Stimulated activated CD8-positive, alpha-beta memory T cell treated with anti-CD3 and anti-CD28 coated beads, Interleukin-4, amount 100 ng/mL, for 48 hours (primary cell): ENCODE results near the gene NAT8.
"Not testable (repeated sequence)": the region's sequence is repeated elsewhere in the genome, so short reads cannot be mapped to it uniquely, and the experiment has no call there.

Source experiments
- DNase-seq: peaks from one replicate; pipeline ENCODE4 v3.0.0-alpha.2; 2020

NAT8 gene

GRCh38 chr2:73642338-73643018, at the start of gene NAT8:
Gene NAT8, minus strand, starts transcription at chr2:73642422. Its CDS starts 794 bp downstream, at chr2:73641628.
- DNase-seq = no peak

- DNase-seq = peak; percentile 50
Observed at GRCh38 chr2:73690372-73691088, 48.3 kb upstream of the NAT8 start.

- not testable (repeated sequence) for DNase-seq
Observed at GRCh38 chr2:73688494-73688893, 46.3 kb upstream of the NAT8 start.

GRCh38 chr2:73685764-73686438, 43.7 kb upstream of the NAT8 start:
- DNase-seq = no peak

GRCh38 chr2:73684905-73685304, 42.7 kb upstream of the NAT8 start:
- DNase-seq = not testable (repeated sequence)

- DNase-seq = peak; percentile 26
Observed at GRCh38 chr2:73684325-73684724, 42.1 kb upstream of the NAT8 start.

- peak; percentile 53 for DNase-seq
Observed at GRCh38 chr2:73679951-73680571, 37.8 kb upstream of the NAT8 start.

GRCh38 chr2:73679237-73679636, 37.0 kb upstream of the NAT8 start:
- DNase-seq = not testable (repeated sequence)

GRCh38 chr2:73678008-73678407, 35.8 kb upstream of the NAT8 start:
- DNase-seq = not testable (repeated sequence)

GRCh38 chr2:73676211-73676610, 34.0 kb upstream of the NAT8 start:
- DNase-seq = not testable (repeated sequence)

GRCh38 chr2:73674696-73675157, 32.5 kb upstream of the NAT8 start:
- not testable (repeated sequence) for DNase-seq

- DNase-seq = not testable (repeated sequence)
Observed at GRCh38 chr2:73669976-73670375, 27.8 kb upstream of the NAT8 start.

GRCh38 chr2:73667239-73667638, 25.0 kb upstream of the NAT8 start:
- not testable (repeated sequence) for DNase-seq

- DNase-seq = no peak
Observed at GRCh38 chr2:73654175-73654574, 12.0 kb upstream of the NAT8 start.

- no peak for DNase-seq
Observed at GRCh38 chr2:73652348-73652747, 10.1 kb upstream of the NAT8 start.

GRCh38 chr2:73651591-73652230, 9.5 kb upstream of the NAT8 start:
- DNase-seq = no peak

- DNase-seq = not testable (repeated sequence)
Observed at GRCh38 chr2:73647690-73648089, 5.5 kb upstream of the NAT8 start.

GRCh38 chr2:73641767-73642062, 507 bp downstream of the NAT8 start:
- no peak for DNase-seq

- no peak for DNase-seq
Observed at GRCh38 chr2:73640946-73641766, 1.1 kb downstream of the NAT8 start.

- DNase-seq = no peak
Observed at GRCh38 chr2:73640511-73640911, 1.7 kb downstream of the NAT8 start.

- no peak for DNase-seq
Observed at GRCh38 chr2:73638429-73638828, 3.8 kb downstream of the NAT8 start.

GRCh38 chr2:73636977-73637376, 5.2 kb downstream of the NAT8 start:
- DNase-seq = not testable (repeated sequence)
